Omental fat pad (tissue), 4 donors: ENCODE results near the gene CCDC170. TPM values are rescaled to one million over a fixed set of nuclear protein-coding genes. Genes with fewer than 3 reads are reported as not detected.

Experiments used
- ATAC-seq: fragments of 150-250 bp; one replicate; pipeline ENCODE4 v1.9.1; 2016; ENCODE audit warnings: mild to moderate bottlenecking, moderate library complexity; ENCODE audit not compliant: low FRiP score
- DNase-seq: peaks from one replicate; pipeline ENCODE4 v3.0.0-alpha.2; 2019; ENCODE audit warnings: low spot score
- total RNA-seq, 4 donors: library from RNA; depleted of rRNA; stranded (reverse); fragments of >200 nt; gene quantifications; one replicate each; pipeline ENCODE4 v1.1.0, GENCODE V29; 2016
- TF ChIP-seq, protein P1 (sequence below), 3 donors: fragments of 450-650 bp; IDR thresholded peaks; one replicate each; pipeline ENCODE4 v1.5.1; 2016 to 2017; ENCODE audit warnings: antibody characterized with exemption in 3 of 3, mild to moderate bottlenecking in 3 of 3, moderate library complexity in 2 of 3

Gene CCDC170
- total RNA-seq, 4 donors from 2014 or later: 1.3 to 4.1 (median 2.5) TPM

DNA sequence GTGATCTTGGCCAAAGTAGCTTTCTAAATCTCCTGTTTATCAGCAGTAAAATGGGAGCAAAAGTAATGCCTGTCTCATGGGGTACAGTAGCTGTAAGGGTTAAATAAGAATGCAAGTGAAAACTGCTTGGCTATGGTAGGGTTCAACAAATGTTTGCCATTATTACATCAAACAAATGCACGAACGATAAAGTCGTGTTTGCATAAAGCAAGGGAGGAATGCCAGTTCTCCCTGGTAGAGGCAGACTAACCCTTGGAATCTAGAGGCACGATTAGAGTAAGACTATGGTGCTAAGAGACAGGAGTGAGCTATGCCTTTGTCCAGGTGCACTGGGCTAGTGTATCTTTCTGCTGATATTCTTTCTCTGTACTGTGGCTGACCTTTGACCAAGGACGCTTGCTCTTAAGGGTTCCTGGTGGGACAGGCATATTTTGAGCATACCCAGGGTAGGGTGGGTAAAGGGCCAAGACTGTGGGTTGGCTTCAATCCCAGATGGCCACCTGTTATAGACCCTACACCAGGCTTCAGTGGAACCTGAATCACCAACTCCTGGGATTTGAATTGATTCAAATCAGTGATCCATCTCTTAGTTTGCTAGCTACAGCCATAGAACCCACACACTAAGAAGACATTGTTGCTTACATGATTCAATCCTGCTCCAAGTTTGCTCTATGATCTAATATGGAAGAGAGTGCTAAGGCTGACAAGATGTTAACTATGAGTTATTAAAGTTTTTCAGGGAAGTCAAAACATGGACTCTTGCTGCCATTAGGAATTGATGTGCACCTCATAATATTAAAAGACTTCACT is 139.9 kb downstream of the CCDC170 start:
- DNase-seq (no peak), ATAC-seq (no peak)
- TF ChIP-seq, protein P1, sequence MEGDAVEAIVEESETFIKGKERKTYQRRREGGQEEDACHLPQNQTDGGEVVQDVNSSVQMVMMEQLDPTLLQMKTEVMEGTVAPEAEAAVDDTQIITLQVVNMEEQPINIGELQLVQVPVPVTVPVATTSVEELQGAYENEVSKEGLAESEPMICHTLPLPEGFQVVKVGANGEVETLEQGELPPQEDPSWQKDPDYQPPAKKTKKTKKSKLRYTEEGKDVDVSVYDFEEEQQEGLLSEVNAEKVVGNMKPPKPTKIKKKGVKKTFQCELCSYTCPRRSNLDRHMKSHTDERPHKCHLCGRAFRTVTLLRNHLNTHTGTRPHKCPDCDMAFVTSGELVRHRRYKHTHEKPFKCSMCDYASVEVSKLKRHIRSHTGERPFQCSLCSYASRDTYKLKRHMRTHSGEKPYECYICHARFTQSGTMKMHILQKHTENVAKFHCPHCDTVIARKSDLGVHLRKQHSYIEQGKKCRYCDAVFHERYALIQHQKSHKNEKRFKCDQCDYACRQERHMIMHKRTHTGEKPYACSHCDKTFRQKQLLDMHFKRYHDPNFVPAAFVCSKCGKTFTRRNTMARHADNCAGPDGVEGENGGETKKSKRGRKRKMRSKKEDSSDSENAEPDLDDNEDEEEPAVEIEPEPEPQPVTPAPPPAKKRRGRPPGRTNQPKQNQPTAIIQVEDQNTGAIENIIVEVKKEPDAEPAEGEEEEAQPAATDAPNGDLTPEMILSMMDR (IDR thresholded peaks at IDR 0.05): no peak

DNA sequence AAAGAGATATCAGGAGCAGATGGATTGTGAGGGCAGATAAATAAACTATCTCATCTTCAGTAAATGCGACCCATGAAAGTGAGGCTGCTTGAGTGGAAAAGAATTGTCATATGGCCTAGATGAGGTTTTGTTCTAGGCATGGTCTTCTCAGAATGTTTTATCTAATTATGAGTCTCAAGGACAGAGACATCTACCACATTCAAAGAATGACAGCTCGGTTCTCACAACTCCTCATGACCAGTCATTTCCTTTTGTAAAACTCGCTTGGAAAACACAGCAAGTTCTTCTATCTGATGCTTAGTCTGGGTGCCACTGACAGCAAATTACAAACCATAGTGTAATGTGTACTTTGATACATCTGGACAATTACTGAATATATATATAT is 140.5 kb downstream of the CCDC170 start:
- ATAC-seq (no peak), DNase-seq (no peak)
- TF ChIP-seq, protein P1 (IDR thresholded peaks at IDR 0.05): no peak

DNA sequence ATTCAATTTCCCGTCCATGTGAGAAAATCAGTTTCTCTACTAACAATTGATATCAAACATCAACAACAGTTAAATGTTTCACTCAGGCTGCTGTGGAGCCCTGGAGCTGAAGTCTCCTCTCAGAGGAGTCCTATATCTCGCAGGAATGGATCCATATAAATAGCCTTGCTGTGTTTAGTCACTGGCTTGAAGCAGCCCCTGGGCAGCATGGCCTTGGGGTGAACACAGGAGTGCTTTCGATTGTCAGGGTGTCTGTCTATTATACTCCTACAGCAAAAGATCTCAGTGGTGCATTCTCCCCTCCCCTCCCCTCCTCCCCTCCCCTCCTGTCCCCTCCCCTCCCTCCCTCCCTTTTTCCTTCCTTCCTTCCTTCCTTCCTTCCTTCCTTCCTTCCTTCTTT is 141.9 kb downstream of the CCDC170 start:
- TF ChIP-seq, protein P1 (IDR thresholded peaks at IDR 0.05): no peak
- ATAC-seq (no peak), DNase-seq (no peak)

DNA sequence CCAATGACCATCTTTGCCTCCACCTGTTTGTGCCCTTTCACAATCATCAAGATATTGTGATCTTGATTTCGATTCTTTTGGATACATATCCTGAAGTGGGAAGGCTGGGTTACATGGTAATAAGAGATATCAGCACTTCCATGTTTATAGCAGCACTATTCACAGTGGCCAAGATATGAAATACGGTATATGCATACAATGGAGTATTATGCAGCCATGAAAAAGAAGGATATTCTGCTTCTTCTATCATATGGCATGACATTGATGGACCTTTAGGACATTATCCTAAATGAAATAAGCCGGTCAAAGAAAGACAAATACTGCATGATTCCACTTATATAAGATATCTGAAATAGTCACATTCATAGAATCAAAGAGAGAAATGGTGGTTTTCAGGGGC is 144.0 kb downstream of the CCDC170 start:
- no peak for ATAC-seq
- DNase-seq: no peak

DNA sequence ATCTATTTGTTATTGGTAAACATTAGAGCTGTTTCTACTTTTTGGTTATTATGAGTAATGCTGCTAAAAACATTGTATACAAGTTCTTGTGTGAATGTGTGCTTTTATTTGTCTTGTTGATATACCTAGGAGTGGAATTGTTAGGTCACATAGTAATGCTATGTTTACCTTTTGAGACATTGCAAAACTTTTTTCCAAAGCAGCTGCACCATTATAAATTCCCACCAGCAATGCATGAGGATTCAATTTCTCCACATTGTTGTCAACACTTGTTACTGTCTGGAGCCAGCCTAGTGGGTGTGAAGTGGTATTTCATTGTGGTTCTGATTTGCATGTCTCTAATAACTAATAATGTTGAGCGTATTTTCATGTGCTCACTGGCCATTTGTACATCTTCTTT is 145.9 kb downstream of the CCDC170 start:
- TF ChIP-seq, protein P1 (IDR thresholded peaks at IDR 0.05): no peak
- ATAC-seq (no peak), DNase-seq (no peak)

More for the DNA sequence above, 144.0 kb downstream of the CCDC170 start:
- TF ChIP-seq, protein P1 (IDR thresholded peaks at IDR 0.05): no peak

DNA sequence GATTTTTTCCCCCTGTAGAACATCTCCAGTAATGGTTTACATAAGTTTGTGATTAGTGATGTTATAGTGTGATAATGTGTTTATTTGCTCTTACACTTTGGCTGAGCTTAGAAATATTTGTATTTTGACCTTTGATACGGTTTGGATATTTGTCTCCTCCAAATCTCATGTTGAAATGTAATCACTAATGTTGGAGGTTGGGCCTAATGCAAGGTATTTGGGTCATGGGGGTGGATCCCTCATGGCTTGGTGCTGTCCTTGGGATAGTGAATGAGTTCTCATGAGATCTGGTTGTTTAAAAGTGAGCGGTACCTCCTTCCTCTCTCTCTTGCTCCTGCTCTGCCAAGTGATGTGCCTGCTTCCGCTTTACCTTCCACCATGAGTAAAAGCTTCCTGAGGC is 147.2 kb downstream of the CCDC170 start:
- no peak for DNase-seq
- ATAC-seq: no peak
- TF ChIP-seq, protein P1 (IDR thresholded peaks at IDR 0.05): no peak
